Loucy (cell line): ENCODE data around the gene OVOL2.

Experiments used
- H2AFZ ChIP-seq: fragments of 200-600 bp; sonication (generic); 2 replicates; pipeline ENCODE4 v1.6.0; 2016; ENCODE audit warnings: antibody characterized with exemption, mild to moderate bottlenecking, low read length, moderate library complexity
- H3F3A ChIP-seq: fragments of 200-600 bp; 2 replicates; pipeline ENCODE4 v1.6.0; 2016; ENCODE audit warnings: antibody characterized with exemption, low read depth, mild to moderate bottlenecking
- H3K27me3 ChIP-seq: fragments of 200-600 bp; sonication (generic); 2 replicates; pipeline ENCODE4 v1.6.1; 2014; ENCODE audit warnings: low read length, mild to moderate bottlenecking; ENCODE audit not compliant: insufficient read depth, poor library complexity, severe bottlenecking
- H3K36me3 ChIP-seq: fragments of 200-600 bp; sonication (generic); 2 replicates; pipeline ENCODE4 v1.6.1; 2016; ENCODE audit warnings: low read length; ENCODE audit not compliant: insufficient read depth
- H3K4me1 ChIP-seq: fragments of 200-600 bp; sonication (generic); 2 replicates; pipeline ENCODE4 v1.5.1; 2014; ENCODE audit warnings: low read length, mild to moderate bottlenecking; ENCODE audit not compliant: insufficient read depth, poor library complexity, severe bottlenecking
- H3K4me2 ChIP-seq: fragments of 200-600 bp; sonication (generic); 2 replicates; pipeline ENCODE4 v1.6.0; 2014; ENCODE audit warnings: antibody characterized with exemption, low read length, low read depth, mild to moderate bottlenecking; ENCODE audit not compliant: poor library complexity, severe bottlenecking
- H3K4me3 ChIP-seq: fragments of 200-600 bp; sonication (generic); 2 replicates; pipeline ENCODE4 v1.5.1; 2014; ENCODE audit warnings: low read length, mild to moderate bottlenecking, mixed read lengths; ENCODE audit not compliant: poor library complexity, severe bottlenecking
- H3K79me2 ChIP-seq: fragments of 200-600 bp; sonication (generic); 2 replicates; pipeline ENCODE4 v1.6.1; 2014; ENCODE audit warnings: low read length; ENCODE audit not compliant: insufficient read depth
- H3K9ac ChIP-seq: fragments of 200-600 bp; sonication (generic); 2 replicates; pipeline ENCODE4 v1.6.0; 2014; ENCODE audit warnings: mild to moderate bottlenecking, low read depth, low read length, moderate library complexity; ENCODE audit not compliant: poor library complexity, severe bottlenecking
- H3K9me2 ChIP-seq: fragments of 200-600 bp; sonication (generic); replicated peaks from 2 replicates; pipeline ENCODE4 v1.6.1; 2016; ENCODE audit warnings: low read depth, low read length, mixed read lengths
- H3K9me3 ChIP-seq: fragments of 200-600 bp; sonication (generic); 2 replicates; pipeline ENCODE4 v1.6.1; 2014; ENCODE audit warnings: mild to moderate bottlenecking, antibody characterized with exemption, low read length, low read depth; ENCODE audit not compliant: insufficient read depth
- H4K20me1 ChIP-seq: fragments of 200-600 bp; sonication (generic); 2 replicates; pipeline ENCODE4 v1.6.0; 2014; ENCODE audit warnings: antibody characterized with exemption, low read length, mild to moderate bottlenecking; ENCODE audit not compliant: insufficient read depth, poor library complexity, severe bottlenecking
- EZH2phosphoT487 ChIP-seq: fragments of 200-600 bp; IDR thresholded peaks from 2 replicates; pipeline ENCODE4 v1.6.1; 2018; ENCODE audit warnings: antibody characterized with exemption, mild to moderate bottlenecking, moderate library complexity, borderline replicate concordance
- TF ChIP-seq, protein P1 (sequence below): fragments of 200-600 bp; sonication (generic); conservative IDR thresholded peaks from 2 replicates; pipeline ENCODE4 v1.5.1; 2014; ENCODE audit warnings: mild to moderate bottlenecking, antibody characterized with exemption, low read length

The OVOL2 gene

DNA sequence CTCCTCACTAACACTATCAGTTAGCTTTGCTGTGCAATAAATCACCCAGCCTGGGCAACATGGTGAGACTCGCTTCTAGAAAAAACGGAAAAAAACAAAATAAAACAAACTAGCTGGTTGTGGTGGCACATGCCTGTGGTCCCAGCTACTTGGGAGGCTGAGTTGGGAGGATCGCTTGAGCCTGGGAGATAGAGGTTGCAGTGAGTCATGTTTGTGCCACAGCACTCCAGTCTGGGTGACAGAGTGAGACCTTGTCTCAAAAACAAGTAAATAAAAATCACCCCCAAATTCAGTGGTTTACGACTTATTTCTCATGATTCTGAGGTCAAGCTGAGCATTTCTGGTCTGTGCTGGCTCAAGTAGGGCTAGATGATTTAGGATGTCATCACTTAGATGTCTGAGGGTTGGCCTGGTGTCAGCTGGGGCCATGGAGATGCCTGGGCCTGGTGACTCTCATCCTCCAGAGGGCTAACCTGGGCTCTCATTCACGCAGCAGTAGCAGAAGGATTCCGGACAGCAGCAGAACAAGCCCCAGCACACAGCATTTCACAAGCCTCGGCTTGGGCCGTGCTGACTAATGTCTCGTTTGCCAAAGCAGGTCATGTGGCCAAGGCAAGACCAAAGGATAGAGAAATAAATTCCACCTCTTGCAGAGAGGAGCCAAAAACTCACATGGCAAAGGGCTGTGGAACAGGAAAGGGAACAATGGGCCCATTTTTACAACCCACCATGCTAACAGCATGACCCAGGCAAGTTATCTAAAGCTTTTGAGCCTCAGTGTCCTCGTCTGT, 56.4 kb downstream of the OVOL2 start:
- H3K27me3 ChIP-seq: no peaks in the 10 kb centered on the region
- H3K9me2 ChIP-seq: no peaks in the 10 kb centered on the region
- H3K9me3 ChIP-seq: no peaks in the 10 kb centered on the region
- H2AFZ ChIP-seq: no peak overlapping the region
- TF ChIP-seq, protein P1, sequence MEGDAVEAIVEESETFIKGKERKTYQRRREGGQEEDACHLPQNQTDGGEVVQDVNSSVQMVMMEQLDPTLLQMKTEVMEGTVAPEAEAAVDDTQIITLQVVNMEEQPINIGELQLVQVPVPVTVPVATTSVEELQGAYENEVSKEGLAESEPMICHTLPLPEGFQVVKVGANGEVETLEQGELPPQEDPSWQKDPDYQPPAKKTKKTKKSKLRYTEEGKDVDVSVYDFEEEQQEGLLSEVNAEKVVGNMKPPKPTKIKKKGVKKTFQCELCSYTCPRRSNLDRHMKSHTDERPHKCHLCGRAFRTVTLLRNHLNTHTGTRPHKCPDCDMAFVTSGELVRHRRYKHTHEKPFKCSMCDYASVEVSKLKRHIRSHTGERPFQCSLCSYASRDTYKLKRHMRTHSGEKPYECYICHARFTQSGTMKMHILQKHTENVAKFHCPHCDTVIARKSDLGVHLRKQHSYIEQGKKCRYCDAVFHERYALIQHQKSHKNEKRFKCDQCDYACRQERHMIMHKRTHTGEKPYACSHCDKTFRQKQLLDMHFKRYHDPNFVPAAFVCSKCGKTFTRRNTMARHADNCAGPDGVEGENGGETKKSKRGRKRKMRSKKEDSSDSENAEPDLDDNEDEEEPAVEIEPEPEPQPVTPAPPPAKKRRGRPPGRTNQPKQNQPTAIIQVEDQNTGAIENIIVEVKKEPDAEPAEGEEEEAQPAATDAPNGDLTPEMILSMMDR: no peak
- no peak for TF ChIP-seq EZH2phosphoT487
- no peaks in the 10 kb centered on the region for H3K36me3 ChIP-seq
- H4K20me1 ChIP-seq: no peaks in the 10 kb centered on the region
- no peaks in the 10 kb centered on the region for H3F3A ChIP-seq
- no peak overlapping the region for H3K4me2 ChIP-seq
- H3K4me3 ChIP-seq: no peak overlapping the region
- no peak overlapping the region for H3K9ac ChIP-seq
- no peaks in the 10 kb centered on the region for H3K79me2 ChIP-seq
- H3K4me1 ChIP-seq: no peaks in the 10 kb centered on the region

DNA sequence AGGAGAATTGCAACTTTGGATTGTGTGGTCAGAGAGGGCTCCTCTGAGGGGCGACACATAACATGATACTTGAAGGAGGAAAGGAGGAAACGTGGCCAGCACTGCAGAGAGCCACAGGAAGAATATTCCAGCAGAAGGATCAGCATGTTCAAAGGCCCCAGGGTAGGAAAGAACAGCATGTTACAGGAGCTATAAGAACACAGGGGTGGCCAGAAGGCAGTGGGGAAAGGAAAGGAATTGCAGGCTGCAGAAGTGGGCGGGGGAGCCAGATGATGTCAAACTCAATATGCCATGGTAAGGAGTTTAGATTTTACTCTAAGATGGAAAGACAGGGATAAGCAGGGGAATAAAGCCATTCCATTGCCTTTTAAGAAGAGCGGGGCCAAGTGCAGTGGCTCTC, 58.1 kb downstream of the OVOL2 start:
- H3K27me3 ChIP-seq: no peaks in the 10 kb centered on the region
- TF ChIP-seq, protein P1: no peak
- TF ChIP-seq EZH2phosphoT487: no peak

DNA sequence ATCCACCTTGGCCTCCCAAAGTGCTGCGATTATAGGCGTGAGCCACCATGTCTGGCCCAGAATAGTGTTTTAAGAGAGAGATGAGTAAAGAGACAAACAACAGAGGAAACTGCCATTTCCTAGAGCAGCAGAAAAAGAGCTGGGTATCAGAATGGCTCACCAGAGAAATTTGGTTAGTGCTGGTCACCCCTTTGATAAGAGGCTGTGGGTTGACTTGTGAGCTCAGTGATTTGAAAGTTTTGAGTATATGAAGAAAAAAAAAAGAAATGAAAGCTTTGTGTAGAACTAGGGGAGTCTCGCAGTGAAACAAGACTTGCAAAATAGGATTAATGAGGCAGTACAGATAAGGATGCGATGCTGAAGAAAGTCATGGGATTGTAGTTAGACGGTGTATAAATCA, 59.3 kb downstream of the OVOL2 start:
- Histone ChIP-seq H3K4me1 (no peaks in the 10 kb centered on the region), H3K36me3 (no peaks in the 10 kb centered on the region), H2AFZ (no peak overlapping the region), H3K9ac (no peak overlapping the region), H3K4me3 (no peak overlapping the region), H4K20me1 (no peaks in the 10 kb centered on the region), H3K9me3 (no peaks in the 10 kb centered on the region), H3K27me3 (no peaks in the 10 kb centered on the region), H3F3A (no peaks in the 10 kb centered on the region), H3K9me2 (no peaks in the 10 kb centered on the region), H3K4me2 (no peak overlapping the region), H3K79me2 (no peaks in the 10 kb centered on the region)
- TF ChIP-seq, protein P1: no peak

More for the DNA sequence above, 58.1 kb downstream of the OVOL2 start:
- no peak overlapping the region for H2AFZ ChIP-seq
- H3K9me2 ChIP-seq: no peaks in the 10 kb centered on the region
- H4K20me1 ChIP-seq: no peaks in the 10 kb centered on the region
- H3K79me2 ChIP-seq: no peaks in the 10 kb centered on the region
- no peaks in the 10 kb centered on the region for H3K9me3 ChIP-seq
- no peak overlapping the region for H3K4me2 ChIP-seq
- H3K36me3 ChIP-seq: no peaks in the 10 kb centered on the region
- no peaks in the 10 kb centered on the region for H3K4me1 ChIP-seq
- no peaks in the 10 kb centered on the region for H3F3A ChIP-seq
- H3K4me3 ChIP-seq: no peak overlapping the region
- H3K9ac ChIP-seq: no peak overlapping the region
